Activated CD4-positive, alpha-beta T cell treated with anti-CD3 and anti-CD28 coated beads for 1 hour (primary cell): ENCODE results near the gene RCL1.
"Not testable (repeated sequence)": the region's sequence is repeated elsewhere in the genome, so short reads cannot be mapped to it uniquely, and the experiment has no call there.

Experiments used
- DNase-seq: peaks from one replicate; pipeline ENCODE4 v3.0.0-alpha.2; 2020

RCL1 gene

GRCh38 chr9:4784403-4784802, 8.3 kb upstream of the RCL1 start:
- DNase-seq, result no peak

- no peak for DNase-seq
Observed at GRCh38 chr9:4786599-4786998, 6.1 kb upstream of the RCL1 start.

- no peak for DNase-seq
Observed at GRCh38 chr9:4787876-4788275, 4.9 kb upstream of the RCL1 start.

GRCh38 chr9:4788703-4789102, 4.0 kb upstream of the RCL1 start:
- DNase-seq, result no peak

- DNase-seq, result no peak
Observed at GRCh38 chr9:4792054-4792571, 631 bp upstream of the RCL1 start.

- no peak for DNase-seq
Observed at GRCh38 chr9:4793459-4794395, 983 bp downstream of the RCL1 start.

GRCh38 chr9:4794691-4795090, 1.9 kb downstream of the RCL1 start:
- DNase-seq, result no peak

GRCh38 chr9:4795108-4795507, 2.4 kb downstream of the RCL1 start:
- DNase-seq, result not testable (repeated sequence)

- no peak for DNase-seq
Observed at GRCh38 chr9:4796530-4796929, 3.8 kb downstream of the RCL1 start.

- no peak for DNase-seq
Observed at GRCh38 chr9:4796988-4797853, 4.5 kb downstream of the RCL1 start.

- DNase-seq, result no peak
Observed at GRCh38 chr9:4797854-4798150, 5.1 kb downstream of the RCL1 start.

GRCh38 chr9:4798281-4799032, 5.7 kb downstream of the RCL1 start:
- DNase-seq, result no peak

GRCh38 chr9:4799033-4799430, 6.3 kb downstream of the RCL1 start:
- no peak for DNase-seq

GRCh38 chr9:4799775-4800174, 7.0 kb downstream of the RCL1 start:
- DNase-seq, result no peak

GRCh38 chr9:4801156-4801555, 8.4 kb downstream of the RCL1 start:
- no peak for DNase-seq

- DNase-seq, result no peak
Observed at GRCh38 chr9:4803670-4804530, 11.2 kb downstream of the RCL1 start.

- DNase-seq, result no peak
Observed at GRCh38 chr9:4804531-4805016, 11.8 kb downstream of the RCL1 start.

GRCh38 chr9:4805191-4805918, 12.6 kb downstream of the RCL1 start:
- no peak for DNase-seq

- no peak for DNase-seq
Observed at GRCh38 chr9:4810565-4810964, 17.8 kb downstream of the RCL1 start.

GRCh38 chr9:4811824-4812223, 19.1 kb downstream of the RCL1 start:
- DNase-seq, result no peak

- no peak for DNase-seq
Observed at GRCh38 chr9:4812858-4813257, 20.1 kb downstream of the RCL1 start.
